GM18511 (cell line): ENCODE results near the gene EFS.

Experiments used
- ATAC-seq: cut with Tn5 transposase; IDR thresholded peaks from one replicate; pipeline ENCODE4 v1.9.1; 2021; ENCODE audit warnings: mild to moderate bottlenecking, moderate library complexity; ENCODE audit not compliant: unreplicated experiment

EFS gene

GRCh38 chr14:23306412-23307145, 58.4 kb downstream of the EFS start, which contains the start of gene BCL2L2:
Gene BCL2L2, plus strand, starts transcription at chr14:23306833. Its CDS starts 935 bp downstream, at chr14:23307768.
- no peak for ATAC-seq
